RWPE2 (cell line): ENCODE data around the gene BHLHA15.

Experiments used
- ATAC-seq: fragments of 200-7000 bp; cut with Tn5 transposase; 3 replicates; pipeline ENCODE4 v1.9.1; 2021; ENCODE audit warnings: low read depth
- DNase-seq: peaks from one replicate; pipeline ENCODE4 v3.0.0-alpha.2; 2020; ENCODE audit warnings: low spot score
- H3K27ac ChIP-seq: fragments of 450-650 bp; 2 replicates; pipeline ENCODE4 v1.5.1; 2017; ENCODE audit warnings: mild to moderate bottlenecking; ENCODE audit not compliant: poor library complexity, severe bottlenecking
- H3K27me3 ChIP-seq: fragments of 250-450 bp; sonication (Bioruptor Pico); 2 replicates; pipeline ENCODE4 v1.5.1; 2021; ENCODE audit warnings: mild to moderate bottlenecking, moderate library complexity; ENCODE audit not compliant: insufficient read depth, poor library complexity, severe bottlenecking
- H3K36me3 ChIP-seq: fragments of 250-450 bp; sonication (Bioruptor Pico); 2 replicates; pipeline ENCODE4 v1.5.1; 2020; ENCODE audit warnings: low read depth, mild to moderate bottlenecking, moderate library complexity
- H3K4me1 ChIP-seq: fragments of 250-450 bp; sonication (Bioruptor Pico); 2 replicates; pipeline ENCODE4 v1.5.1; 2021; ENCODE audit warnings: mild to moderate bottlenecking, moderate library complexity; ENCODE audit not compliant: insufficient read depth, poor library complexity, severe bottlenecking
- H3K4me3 ChIP-seq: fragments of 250-450 bp; sonication (Bioruptor Pico); 2 replicates; pipeline ENCODE4 v1.5.1; 2021; ENCODE audit warnings: mild to moderate bottlenecking, moderate library complexity; ENCODE audit not compliant: severe bottlenecking
- H3K9me3 ChIP-seq: fragments of 250-450 bp; sonication (Bioruptor Pico); 2 replicates; pipeline ENCODE4 v1.5.1; 2021; ENCODE audit warnings: mild to moderate bottlenecking, moderate library complexity; ENCODE audit not compliant: severe bottlenecking
- TF ChIP-seq, protein P1 (sequence below): fragments of 450-650 bp; IDR thresholded peaks from one replicate; pipeline ENCODE4 v1.5.1; 2017; ENCODE audit warnings: mild to moderate bottlenecking, moderate library complexity; ENCODE audit not compliant: poor library complexity, severe bottlenecking

Gene BHLHA15

DNA sequence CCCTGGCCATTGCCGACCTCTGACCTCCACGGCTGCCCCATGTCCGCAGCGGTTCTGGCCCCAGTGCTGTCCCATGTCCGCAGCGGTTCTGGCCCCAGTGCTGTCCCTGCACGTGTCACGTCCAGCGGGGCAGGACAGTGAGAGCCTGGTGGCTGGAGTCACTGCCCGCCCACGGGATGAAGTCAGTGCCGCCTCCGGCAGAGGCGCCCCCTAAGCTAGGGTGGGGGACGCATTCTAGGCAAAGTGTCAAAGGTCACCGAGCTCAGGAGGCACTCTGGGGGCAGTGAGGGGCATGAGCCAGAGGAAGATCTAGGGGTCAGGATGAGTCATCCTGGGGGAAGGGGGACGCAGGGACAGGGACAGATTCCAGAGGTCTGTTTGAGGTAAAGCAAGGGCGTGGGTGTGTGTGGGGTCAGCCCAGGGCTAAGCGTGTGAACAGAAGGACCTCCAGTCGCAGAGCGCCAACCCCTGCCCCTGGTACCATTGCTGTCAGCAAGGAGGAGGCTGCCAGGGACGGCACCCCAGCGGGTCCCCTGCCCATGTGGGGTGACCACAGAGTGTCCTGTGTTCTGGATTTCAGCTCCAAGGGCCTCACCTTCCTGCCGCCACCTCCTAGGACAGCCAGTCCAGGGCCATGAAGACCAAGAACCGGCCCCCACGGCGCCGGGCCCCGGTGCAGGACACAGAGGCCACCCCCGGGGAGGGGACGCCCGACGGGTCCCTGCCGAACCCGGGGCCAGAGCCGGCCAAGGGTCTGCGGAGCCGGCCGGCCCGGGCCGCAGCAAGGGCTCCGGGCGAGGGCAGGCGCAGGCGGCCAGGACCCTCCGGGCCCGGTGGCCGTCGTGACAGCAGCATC lies 665 bp downstream of the BHLHA15 start:
- TF ChIP-seq, protein P1, sequence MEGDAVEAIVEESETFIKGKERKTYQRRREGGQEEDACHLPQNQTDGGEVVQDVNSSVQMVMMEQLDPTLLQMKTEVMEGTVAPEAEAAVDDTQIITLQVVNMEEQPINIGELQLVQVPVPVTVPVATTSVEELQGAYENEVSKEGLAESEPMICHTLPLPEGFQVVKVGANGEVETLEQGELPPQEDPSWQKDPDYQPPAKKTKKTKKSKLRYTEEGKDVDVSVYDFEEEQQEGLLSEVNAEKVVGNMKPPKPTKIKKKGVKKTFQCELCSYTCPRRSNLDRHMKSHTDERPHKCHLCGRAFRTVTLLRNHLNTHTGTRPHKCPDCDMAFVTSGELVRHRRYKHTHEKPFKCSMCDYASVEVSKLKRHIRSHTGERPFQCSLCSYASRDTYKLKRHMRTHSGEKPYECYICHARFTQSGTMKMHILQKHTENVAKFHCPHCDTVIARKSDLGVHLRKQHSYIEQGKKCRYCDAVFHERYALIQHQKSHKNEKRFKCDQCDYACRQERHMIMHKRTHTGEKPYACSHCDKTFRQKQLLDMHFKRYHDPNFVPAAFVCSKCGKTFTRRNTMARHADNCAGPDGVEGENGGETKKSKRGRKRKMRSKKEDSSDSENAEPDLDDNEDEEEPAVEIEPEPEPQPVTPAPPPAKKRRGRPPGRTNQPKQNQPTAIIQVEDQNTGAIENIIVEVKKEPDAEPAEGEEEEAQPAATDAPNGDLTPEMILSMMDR = no peak
- H3K27me3 ChIP-seq = no peaks in the 10 kb centered on the region
- no peaks in the 10 kb centered on the region for H3K9me3 ChIP-seq
- H3K36me3 ChIP-seq = no peaks in the 10 kb centered on the region
- ATAC-seq = no peak
- no peak for DNase-seq
- no peaks in the 10 kb centered on the region for H3K4me1 ChIP-seq
- no peak overlapping the region for H3K27ac ChIP-seq
- peak overlapping the region; percentile 26 for H3K4me3 ChIP-seq

DNA sequence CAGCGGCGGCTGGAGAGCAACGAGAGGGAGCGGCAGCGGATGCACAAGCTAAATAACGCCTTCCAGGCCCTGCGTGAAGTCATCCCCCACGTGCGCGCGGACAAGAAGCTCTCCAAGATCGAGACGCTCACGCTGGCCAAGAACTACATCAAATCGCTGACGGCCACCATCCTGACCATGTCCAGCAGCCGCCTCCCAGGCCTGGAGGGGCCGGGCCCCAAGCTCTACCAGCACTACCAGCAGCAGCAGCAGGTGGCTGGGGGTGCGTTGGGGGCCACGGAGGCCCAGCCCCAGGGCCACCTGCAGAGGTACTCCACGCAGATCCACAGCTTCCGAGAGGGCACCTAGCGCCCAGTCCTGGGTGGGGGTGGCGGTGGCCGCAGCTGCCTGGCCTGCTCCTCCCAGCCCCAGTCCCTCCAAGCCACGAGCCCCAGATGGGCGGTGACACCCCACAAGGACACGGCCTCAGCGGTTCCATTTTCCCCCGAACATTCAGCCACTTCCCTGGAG lies 1.3 kb downstream of the BHLHA15 start:
- ATAC-seq = no peak
- no peak overlapping the region for H3K4me3 ChIP-seq
- TF ChIP-seq, protein P1 = no peak
- H3K27me3 ChIP-seq = no peaks in the 10 kb centered on the region
- no peak overlapping the region for H3K27ac ChIP-seq
- no peaks in the 10 kb centered on the region for H3K36me3 ChIP-seq
- no peak for DNase-seq
- no peaks in the 10 kb centered on the region for H3K4me1 ChIP-seq
- no peaks in the 10 kb centered on the region for H3K9me3 ChIP-seq

DNA sequence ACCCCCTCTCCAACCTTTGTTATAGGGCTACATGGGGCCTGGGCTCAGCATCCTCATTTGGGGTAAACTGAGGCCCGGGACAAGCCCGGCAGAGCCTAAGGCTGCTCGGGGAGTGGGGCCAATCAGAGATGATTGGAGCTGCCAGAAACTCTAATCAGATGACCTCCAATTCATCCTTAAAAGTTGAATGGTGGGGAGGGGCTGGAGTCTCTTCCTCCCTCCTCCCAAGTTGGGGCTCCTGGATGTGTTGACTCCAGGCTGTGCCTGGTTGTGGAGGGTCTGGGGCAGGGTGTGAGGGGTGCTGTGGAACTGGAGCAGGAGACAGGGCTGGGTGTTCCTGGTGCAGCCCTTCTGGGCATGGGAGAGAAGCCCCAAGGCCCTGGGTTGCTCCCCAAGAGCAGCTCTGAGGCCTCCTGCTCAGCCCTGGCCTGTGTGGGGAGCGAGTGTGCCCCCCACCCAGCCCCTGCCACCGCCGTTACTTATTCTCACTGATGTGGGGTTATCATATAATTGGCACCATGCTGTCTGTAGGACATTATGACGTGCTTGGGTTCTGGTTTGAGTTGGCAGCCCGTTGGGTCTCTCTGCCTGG lies 2.2 kb downstream of the BHLHA15 start:
- no peak for DNase-seq
- peak; percentile 11; the same call in 2 of the 3 replicates for ATAC-seq
- Histone ChIP-seq H3K9me3 (no peaks in the 10 kb centered on the region), H3K4me3 (no peak overlapping the region), H3K27ac (no peak overlapping the region), H3K27me3 (no peaks in the 10 kb centered on the region), H3K4me1 (no peaks in the 10 kb centered on the region), H3K36me3 (no peaks in the 10 kb centered on the region)
- TF ChIP-seq, protein P1 = no peak

DNA sequence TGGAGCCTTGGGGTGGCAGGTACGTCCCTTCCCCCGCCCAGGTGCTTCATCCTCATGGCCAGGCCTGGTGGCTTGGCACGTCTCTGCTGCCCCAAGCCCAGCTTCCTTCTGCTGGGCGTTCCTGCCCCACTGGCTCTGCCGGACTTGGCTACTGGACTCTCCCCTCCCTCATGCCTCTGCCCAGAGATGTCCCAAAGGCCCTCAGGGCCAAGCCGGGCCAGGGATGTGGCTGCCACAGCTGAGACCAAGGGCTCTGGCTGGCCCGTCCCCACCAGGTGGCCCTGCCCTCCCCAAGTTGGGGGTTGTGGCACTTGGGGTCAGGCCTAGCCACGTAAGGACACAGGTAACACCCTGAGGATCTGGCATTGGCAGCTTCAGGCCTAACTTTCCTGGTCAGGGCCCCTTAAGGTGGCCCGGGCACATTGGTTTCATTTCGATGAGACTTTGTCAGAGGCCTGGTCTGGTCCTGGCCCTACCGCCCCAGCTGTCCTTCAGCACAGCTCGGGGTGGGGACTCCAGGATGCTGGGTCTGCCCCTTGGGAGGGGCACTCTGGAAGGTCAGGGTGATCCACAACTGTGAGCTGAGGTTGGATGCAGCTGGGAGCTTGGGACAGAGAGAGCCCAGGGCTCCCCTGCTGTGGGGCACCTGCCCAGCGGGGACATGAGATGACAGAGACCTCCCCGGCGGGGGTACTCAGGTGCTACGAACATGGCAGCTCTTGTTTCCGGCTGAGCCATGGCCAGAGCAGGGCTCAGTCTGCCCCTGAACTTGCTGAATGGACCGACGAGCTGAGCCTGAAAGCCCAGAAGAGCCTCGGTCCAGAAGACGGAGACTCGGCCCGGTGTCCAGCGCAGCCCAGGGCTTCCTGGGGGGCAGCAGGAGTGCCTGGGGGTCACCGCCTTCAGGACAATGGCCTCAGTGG lies 2.9 kb downstream of the BHLHA15 start:
- Histone ChIP-seq H3K4me1 (no peaks in the 10 kb centered on the region), H3K27me3 (no peaks in the 10 kb centered on the region), H3K9me3 (no peaks in the 10 kb centered on the region), H3K4me3 (no peak overlapping the region), H3K36me3 (no peaks in the 10 kb centered on the region), H3K27ac (no peak overlapping the region)
- TF ChIP-seq, protein P1 = no peak
- ATAC-seq = 0 out of 3 replicates have a peak, but pooled peaks have one; percentile 7
- DNase-seq = no peak
